Left hindlimb (tissue), 1 donor: ENCODE measurements around the gene SHC4.
A peak's percentile ranks its signal among the peaks of the same experiment; 100 is the strongest.
"Not testable (repeated sequence)": the region's sequence is repeated elsewhere in the genome, so short reads cannot be mapped to it uniquely, and the experiment has no call there.

Experiments
- DNase-seq: peaks from one replicate; pipeline ENCODE4 v3.0.0-alpha.2; 2018

SHC4 gene

GRCh38 chr15:48963524-48964113 lies at the start of gene SHC4:
SHC4 (minus strand) TSS chr15:48963919; CDS start chr15:48963015, 904 bp downstream.
- peak; percentile 81 for DNase-seq

- no peak for DNase-seq
Measured at GRCh38 chr15:48999314-48999713, 35.6 kb upstream of the SHC4 start.

GRCh38 chr15:48996276-48996675 lies 32.6 kb upstream of the SHC4 start:
- no peak for DNase-seq

- DNase-seq = no peak
Measured at GRCh38 chr15:48993380-48993779, 29.7 kb upstream of the SHC4 start.

GRCh38 chr15:48992545-48992944 lies 28.8 kb upstream of the SHC4 start:
- DNase-seq = no peak

- no peak for DNase-seq
Measured at GRCh38 chr15:48992096-48992495, 28.4 kb upstream of the SHC4 start.

- DNase-seq = no peak
Measured at GRCh38 chr15:48989170-48989569, 25.5 kb upstream of the SHC4 start.

- no peak for DNase-seq
Measured at GRCh38 chr15:48987142-48987541, 23.4 kb upstream of the SHC4 start.

- no peak for DNase-seq
Measured at GRCh38 chr15:48986240-48986639, 22.5 kb upstream of the SHC4 start.

- no peak for DNase-seq
Measured at GRCh38 chr15:48985516-48985915, 21.8 kb upstream of the SHC4 start.

GRCh38 chr15:48984811-48985352 lies 21.2 kb upstream of the SHC4 start:
- no peak for DNase-seq

GRCh38 chr15:48984021-48984710 lies 20.4 kb upstream of the SHC4 start:
- no peak for DNase-seq

- peak; percentile 51 for DNase-seq
Measured at GRCh38 chr15:48983300-48983699, 19.6 kb upstream of the SHC4 start.

- DNase-seq = no peak
Measured at GRCh38 chr15:48981941-48982340, 18.2 kb upstream of the SHC4 start.

GRCh38 chr15:48978638-48979037 lies 14.9 kb upstream of the SHC4 start:
- no peak for DNase-seq

- no peak for DNase-seq
Measured at GRCh38 chr15:48976444-48977088, 12.8 kb upstream of the SHC4 start.

- DNase-seq = peak; percentile 88
Measured at GRCh38 chr15:48975472-48976419, 12.0 kb upstream of the SHC4 start.

- no peak for DNase-seq
Measured at GRCh38 chr15:48974882-48975281, 11.2 kb upstream of the SHC4 start.

GRCh38 chr15:48972750-48973503 lies 9.2 kb upstream of the SHC4 start:
- DNase-seq = no peak

GRCh38 chr15:48970926-48971325 lies 7.2 kb upstream of the SHC4 start:
- not testable (repeated sequence) for DNase-seq

- DNase-seq = no peak
Measured at GRCh38 chr15:48968066-48968465, 4.3 kb upstream of the SHC4 start.

- no peak for DNase-seq
Measured at GRCh38 chr15:48967336-48967735, 3.6 kb upstream of the SHC4 start.
